Body of pancreas (tissue), 4 donors: Measurements from ENCODE around the gene APBA1. TPM values are rescaled to one million over a fixed set of nuclear protein-coding genes. Genes with fewer than 3 reads are reported as not detected.

Experiments
- ATAC-seq: fragments of 150-250 bp; one replicate; pipeline ENCODE4 v1.9.1; 2016
- DNase-seq, 4 donors: peaks; one replicate each; pipeline ENCODE4 v3.0.0-alpha.2; 2019
- H3K27ac ChIP-seq, 4 donors: fragments of 200-600 bp; sonication (generic); 1 replicate in 3 of 4; 2 replicates in 1 of 4; pipeline versions ENCODE4 v1.5.1 to v1.6.1; 2016 to 2019; ENCODE audit warnings: mild to moderate bottlenecking in 1 of 4, mixed read lengths in 1 of 4, moderate library complexity in 1 of 4
- H3K27me3 ChIP-seq, 2 donors: fragments of 200-600 bp; sonication (generic); one replicate each; pipeline ENCODE4 v1.6.0; 2016; ENCODE audit warnings: mild to moderate bottlenecking in 1 of 2
- H3K36me3 ChIP-seq, 2 donors: fragments of 200-600 bp; sonication (generic); replicated peaks in 1 of 2; 2 replicates each; pipeline ENCODE4 v1.5.1; 2016; ENCODE audit warnings: low read depth in 2 of 2; ENCODE audit not compliant: insufficient read depth in 1 of 2
- H3K4me1 ChIP-seq: fragments of 200-600 bp; sonication (generic); one replicate; pipeline ENCODE4 v1.6.0; 2016
- H3K4me3 ChIP-seq, 2 donors: fragments of 200-600 bp; sonication (generic); 1 replicate in 1 of 2; 2 replicates in 1 of 2; pipeline ENCODE4 v1.5.1; 2016 to 2019
- H3K9me3 ChIP-seq, 3 donors: fragments of 200-600 bp; sonication (generic); 1 replicate in 2 of 3; 2 replicates in 1 of 3; pipeline ENCODE4 v1.5.1; 2016
- CTCF ChIP-seq, 7 experiments: fragments of 450-650 bp in 4 of 7; fragments of 200-600 bp in 3 of 7; sonication (generic) in 3 of 7; IDR thresholded peaks; one replicate each; pipeline ENCODE4 v1.5.1; 2016 to 2019; ENCODE audit warnings: antibody characterized with exemption in 7 of 7
- POLR2A ChIP-seq, 3 donors: fragments of 450-650 bp; IDR thresholded peaks; one replicate each; pipeline ENCODE4 v1.6.1; 2016; ENCODE audit warnings: antibody characterized with exemption in 3 of 3, mild to moderate bottlenecking in 2 of 3
- WGBS, 2 donors: methylation state at CpG; one replicate each; pipeline ENCODE4 v1.1.5; 2017; 5-methylcytosine and 5-hydroxymethylcytosine counted together
- intact Hi-C: fragments of 100-400 bp; cut with DNase I; formaldehyde crosslinking; loops from one replicate; pipeline ENCODE4 v1.15.1; 2023
- total RNA-seq, 2 donors: library from RNA; depleted of rRNA; stranded (reverse); fragments of >200 nt; gene quantifications; one replicate each; pipeline ENCODE4 v1.1.0, GENCODE V29; 2016

The APBA1 gene
- total RNA-seq, 2 donors from 2014 or later, result 3.3 to 3.6 TPM

- H3K9me3 ChIP-seq, result no peaks in the 10 kb centered on the region
- WGBS, 2 donors, result 62 to 73% methylated on average over 12 of the region's 12 CpGs
- H3K36me3 ChIP-seq, result no peaks in the 10 kb centered on the region
- no peaks in the 10 kb centered on the region for H3K27me3 ChIP-seq
- peaks cover under 1% of the 10 kb centered on the region for H3K4me1 ChIP-seq
- H3K27ac ChIP-seq, result no peak overlapping the region
- ATAC-seq, result no peak
- intact Hi-C loops, result no loop called here
- no peak for DNase-seq
- no peak overlapping the region for H3K4me3 ChIP-seq
- TF ChIP-seq POLR2A (IDR thresholded peaks at IDR 0.05) (no peak), CTCF (IDR thresholded peaks at IDR 0.05) (no peak)
Measured at GRCh38 chr9:69397384-69398214, 274.6 kb downstream of the APBA1 start.

- TF ChIP-seq POLR2A (IDR thresholded peaks at IDR 0.05) (no peak), CTCF (IDR thresholded peaks at IDR 0.05) (no peak)
- intact Hi-C loops, result no loop called here
- peaks cover 9% of the 10 kb centered on the region for H3K4me1 ChIP-seq
- no peaks in the 10 kb centered on the region for H3K27me3 ChIP-seq
- 66 to 75% methylated on average over 2 of the region's 2 CpGs for WGBS, 2 donors
- no peaks in the 10 kb centered on the region for H3K9me3 ChIP-seq
- H3K36me3 ChIP-seq, result no peaks in the 10 kb centered on the region
- H3K27ac ChIP-seq, result no peak overlapping the region
- no peak for ATAC-seq
- DNase-seq, result no peak
- no peak overlapping the region for H3K4me3 ChIP-seq
Measured at GRCh38 chr9:69396759-69397158, 275.4 kb downstream of the APBA1 start.

GRCh38 chr9:69395718-69396117 lies 276.5 kb downstream of the APBA1 start:
- DNase-seq (no peak), ATAC-seq (no peak)
- no peak for TF ChIP-seq CTCF (IDR thresholded peaks at IDR 0.05)
- no peak for TF ChIP-seq POLR2A (IDR thresholded peaks at IDR 0.05)
- peaks cover 12% of the 10 kb centered on the region for H3K4me1 ChIP-seq
- no peaks in the 10 kb centered on the region for H3K9me3 ChIP-seq
- no peaks in the 10 kb centered on the region for H3K36me3 ChIP-seq
- 99 to 100% methylated on average over 5 of the region's 5 CpGs for WGBS, 2 donors
- no peak overlapping the region for H3K4me3 ChIP-seq
- intact Hi-C loops, result no loop called here
- no peaks in the 10 kb centered on the region for H3K27me3 ChIP-seq
- no peak overlapping the region for H3K27ac ChIP-seq

- H3K27ac ChIP-seq, result no peak overlapping the region
- no peak for ATAC-seq
- WGBS, 2 donors, result 94 to 96% methylated on average over 6 of the region's 6 CpGs
- H3K4me1 ChIP-seq, result peaks cover 23% of the 10 kb centered on the region
- no peaks in the 10 kb centered on the region for H3K27me3 ChIP-seq
- no peak overlapping the region for H3K4me3 ChIP-seq
- no peak for TF ChIP-seq POLR2A (IDR thresholded peaks at IDR 0.05)
- TF ChIP-seq CTCF (IDR thresholded peaks at IDR 0.05), result no peak
- intact Hi-C loops, result no loop called here
- H3K36me3 ChIP-seq, result no peaks in the 10 kb centered on the region
- DNase-seq, result no peak
- no peaks in the 10 kb centered on the region for H3K9me3 ChIP-seq
Measured at GRCh38 chr9:69393425-69393824, 278.7 kb downstream of the APBA1 start.

- intact Hi-C loops, result no loop called here
- Histone ChIP-seq H3K9me3 (no peaks in the 10 kb centered on the region), H3K27ac (no peak overlapping the region), H3K4me1 (peaks cover 29% of the 10 kb centered on the region), H3K36me3 (no peaks in the 10 kb centered on the region), H3K27me3 (no peaks in the 10 kb centered on the region), H3K4me3 (no peak overlapping the region)
- 90 to 93% methylated on average over 4 to 5 of the region's 5 CpGs for WGBS, 2 donors
- no peak for TF ChIP-seq POLR2A (IDR thresholded peaks at IDR 0.05)
- no peak for TF ChIP-seq CTCF (IDR thresholded peaks at IDR 0.05)
- no peak for ATAC-seq
- DNase-seq, result no peak
Measured at GRCh38 chr9:69392826-69393225, 279.3 kb downstream of the APBA1 start.
